Activated T-cell treated with anti-CD3 and anti-CD28 coated beads, Interleukin-2, amount 50 U/mL, for 72 hours (primary cell): ENCODE results near the gene UGT1A6. TPM values are rescaled to one million over a fixed set of nuclear protein-coding genes. Genes with fewer than 3 reads are reported as not detected.
"Not testable (repeated sequence)": the region's sequence is repeated elsewhere in the genome, so short reads cannot be mapped to it uniquely, and the experiment has no call there.

Source experiments
- ATAC-seq, 2 donors: fragments of 150-1000 bp; cut with Tn5 transposase; replicated peaks in 1 of 2; 2 replicates each; pipeline ENCODE4 v1.10.0; 2021; ENCODE audit warnings: moderate library complexity in 2 of 2, mild to moderate bottlenecking in 1 of 2
- DNase-seq, 2 donors: peaks; one replicate each; pipeline ENCODE4 v3.0.0; 2021 to 2022; ENCODE audit warnings: mixed read lengths in 1 of 2
- H3K27ac Mint-ChIP-seq: one replicate; pipeline ENCODE4 v1.8.0; 2022; ENCODE audit warnings: mild to moderate bottlenecking, moderate library complexity, mixed read lengths
- H3K27me3 Mint-ChIP-seq: one replicate; pipeline ENCODE4 v1.8.0; 2022; ENCODE audit warnings: low read depth, mixed read lengths
- H3K36me3 Mint-ChIP-seq, 2 donors: one replicate each; pipeline ENCODE4 v1.8.0; 2022; ENCODE audit warnings: mixed read lengths in 2 of 2, mild to moderate bottlenecking in 1 of 2; ENCODE audit not compliant: insufficient read depth in 2 of 2
- H3K4me1 Mint-ChIP-seq: one replicate; pipeline ENCODE4 v1.8.0; 2022; ENCODE audit warnings: low read depth, mixed read lengths
- H3K4me3 Mint-ChIP-seq, 2 donors: one replicate each; pipeline ENCODE4 v1.8.0; 2022; ENCODE audit warnings: mild to moderate bottlenecking in 2 of 2, mixed read lengths in 2 of 2, moderate library complexity in 2 of 2
- H3K9me3 Mint-ChIP-seq, 2 donors: one replicate each; pipeline ENCODE4 v1.8.0; 2022; ENCODE audit warnings: mixed read lengths in 2 of 2
- total RNA-seq, 2 donors: library from RNA; stranded (reverse); gene quantifications; one replicate each; pipeline ENCODE4 v1.2.3, GENCODE V29; 2022

UGT1A6 gene
- total RNA-seq, result not detected

GRCh38 chr2:233692648-233693047 lies at the start of gene UGT1A6:
Gene UGT1A6 (plus strand): TSS chr2:233692890. CDS start chr2:233693005, 115 bp downstream.
- H3K27ac Mint-ChIP-seq, result no peak within 1 kb of the TSS
- H3K4me1 Mint-ChIP-seq, result no peaks in the 10 kb centered on the region
- no peaks in the 10 kb centered on the region for H3K9me3 Mint-ChIP-seq
- no peak for ATAC-seq
- peaks cover 5% of the 10 kb centered on the region for H3K27me3 Mint-ChIP-seq
- H3K36me3 Mint-ChIP-seq, result no peaks in the 10 kb centered on the region
- no peak within 1 kb of the TSS for H3K4me3 Mint-ChIP-seq
- DNase-seq, result no peak

DNA sequence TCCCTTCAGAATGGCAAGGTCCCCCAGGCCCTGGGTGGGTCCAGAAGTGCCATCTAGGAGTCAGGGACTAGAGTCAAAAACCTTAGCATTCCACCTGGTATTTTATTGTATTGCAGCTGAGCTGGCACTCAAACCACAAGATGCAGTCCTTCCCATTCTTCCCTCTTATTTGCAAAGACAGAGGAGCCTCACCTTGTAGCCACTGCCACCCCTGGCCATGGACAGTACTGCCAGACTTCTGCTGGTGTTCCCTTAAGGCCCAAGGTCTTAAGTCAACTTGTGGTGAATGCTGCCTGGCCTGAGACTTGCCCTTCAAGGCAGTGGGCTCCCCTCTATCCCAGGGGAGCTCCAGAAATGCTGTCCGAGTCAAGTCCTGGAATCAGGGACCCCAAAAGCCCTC lies 49.6 kb upstream of the UGT1A6 start:
- Mint-ChIP-seq H3K9me3 (peaks cover 6 to 12% of the 10 kb centered on the region in 2 donors), H3K27ac (no peak overlapping the region), H3K4me1 (peaks cover 8% of the 10 kb centered on the region), H3K36me3 (peaks cover 7 to 8% of the 10 kb centered on the region in 2 donors), H3K4me3 (no peak overlapping the region), H3K27me3 (no peaks in the 10 kb centered on the region)
- DNase-seq (no peak), ATAC-seq (no peak)

- not testable (repeated sequence) for H3K27me3 Mint-ChIP-seq, H3K4me3 Mint-ChIP-seq, ATAC-seq, H3K27ac Mint-ChIP-seq, DNase-seq, H3K4me1 Mint-ChIP-seq, H3K36me3 Mint-ChIP-seq
- H3K9me3 Mint-ChIP-seq, result peaks cover 6 to 12% of the 10 kb centered on the region in 2 donors
These were observed 46.7 kb upstream of the UGT1A6 start for GRCh38 chr2:233646033-233646432.

- H3K4me3 Mint-ChIP-seq, result no peak overlapping the region
- peaks cover 7 to 8% of the 10 kb centered on the region in 2 donors for H3K36me3 Mint-ChIP-seq
- H3K9me3 Mint-ChIP-seq, result peaks cover 6 to 12% of the 10 kb centered on the region in 2 donors
- peaks cover 25% of the 10 kb centered on the region for H3K27me3 Mint-ChIP-seq
- H3K4me1 Mint-ChIP-seq, result no peaks in the 10 kb centered on the region
- DNase-seq (no peak), ATAC-seq (no peak)
- no peak overlapping the region for H3K27ac Mint-ChIP-seq
These were observed 41.7 kb upstream of the UGT1A6 start for GRCh38 chr2:233650981-233651380.

DNA sequence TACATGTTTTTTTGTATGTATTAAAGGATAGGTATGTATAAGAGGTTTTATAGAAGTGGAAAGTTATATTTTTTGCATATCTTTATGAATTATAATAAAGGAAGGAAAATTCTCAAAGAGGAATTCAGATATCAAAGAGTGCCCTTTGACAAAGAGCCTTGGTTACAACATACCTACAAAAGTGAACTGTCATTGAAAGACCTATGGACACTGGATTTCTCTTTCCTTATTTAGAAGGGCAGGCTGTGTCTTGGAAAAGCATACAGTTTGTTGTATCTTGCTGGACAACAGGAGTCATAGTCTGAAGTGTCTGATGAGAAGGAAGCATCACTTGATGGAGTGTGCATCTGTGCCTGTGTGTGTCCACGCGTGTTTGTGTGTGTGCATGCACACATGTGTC lies 41.3 kb upstream of the UGT1A6 start:
- Mint-ChIP-seq H3K27me3 (peaks cover 25% of the 10 kb centered on the region), H3K36me3 (peaks cover 5% of the 10 kb centered on the region in 2 donors), H3K4me3 (no peak overlapping the region), H3K27ac (no peak overlapping the region), H3K4me1 (peaks cover 4% of the 10 kb centered on the region), H3K9me3 (peaks cover 4 to 10% of the 10 kb centered on the region in 2 donors)
- ATAC-seq (no peak), DNase-seq (no peak)

DNA sequence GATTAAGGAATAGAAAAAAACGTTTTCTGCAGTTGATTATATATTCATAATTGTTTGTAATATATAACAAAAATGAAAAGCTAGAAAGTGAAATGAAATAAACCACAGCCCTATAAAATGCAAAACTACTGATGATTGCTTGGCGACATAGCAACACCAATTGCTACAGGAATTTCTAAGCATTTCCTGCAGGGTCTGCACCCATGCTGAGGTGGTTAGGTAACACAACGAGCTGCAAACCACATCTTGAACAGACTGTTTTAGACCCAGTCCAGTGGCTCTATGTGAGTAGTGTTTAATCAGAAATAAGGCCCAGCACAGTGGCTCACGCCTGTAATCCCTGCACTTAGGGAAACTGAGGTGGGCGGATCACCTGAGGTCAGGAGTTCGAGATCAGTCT lies 38.2 kb upstream of the UGT1A6 start:
- Mint-ChIP-seq H3K4me3 (no peak overlapping the region), H3K9me3 (no peaks in the 10 kb centered on the region), H3K27ac (no peak overlapping the region), H3K36me3 (no peaks in the 10 kb centered on the region), H3K4me1 (peaks cover 8% of the 10 kb centered on the region), H3K27me3 (peaks cover 31% of the 10 kb centered on the region)
- ATAC-seq (no peak), DNase-seq (no peak)

DNA sequence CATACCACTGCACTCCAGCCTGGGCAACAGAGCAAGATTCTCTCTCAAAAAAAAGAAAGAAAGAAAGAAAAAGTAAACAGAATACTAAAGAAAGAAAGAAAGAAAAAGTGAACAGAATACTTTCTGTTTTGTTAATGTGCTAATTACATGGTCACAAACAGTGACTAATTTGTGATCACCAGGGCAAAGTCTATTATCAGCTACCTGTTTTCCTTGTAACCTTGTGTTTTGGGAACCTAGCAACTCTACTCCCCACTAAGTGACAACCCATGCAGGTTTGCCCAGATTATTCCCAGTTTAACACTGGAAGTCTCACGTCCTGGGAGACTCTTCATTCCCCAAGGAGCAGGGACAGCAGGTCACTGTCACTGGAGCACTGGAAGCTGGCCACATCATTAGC lies 37.6 kb upstream of the UGT1A6 start:
- ATAC-seq (no peak), DNase-seq (no peak)
- H3K4me1 Mint-ChIP-seq, result peaks cover 8% of the 10 kb centered on the region
- no peak overlapping the region for H3K4me3 Mint-ChIP-seq
- no peak overlapping the region for H3K27ac Mint-ChIP-seq
- no peaks in the 10 kb centered on the region for H3K9me3 Mint-ChIP-seq
- no peaks in the 10 kb centered on the region for H3K36me3 Mint-ChIP-seq
- H3K27me3 Mint-ChIP-seq, result peaks cover 36% of the 10 kb centered on the region

GRCh38 chr2:233655943-233656342 lies 36.7 kb upstream of the UGT1A6 start:
- ATAC-seq, H3K36me3 Mint-ChIP-seq, H3K9me3 Mint-ChIP-seq, H3K4me1 Mint-ChIP-seq, H3K4me3 Mint-ChIP-seq, DNase-seq, H3K27ac Mint-ChIP-seq: not testable (repeated sequence)
- H3K27me3 Mint-ChIP-seq, result peaks cover 36% of the 10 kb centered on the region

- Mint-ChIP-seq H3K36me3 (no peaks in the 10 kb centered on the region), H3K9me3 (no peaks in the 10 kb centered on the region), H3K27me3 (peaks cover 36% of the 10 kb centered on the region), H3K27ac (no peak overlapping the region), H3K4me1 (peaks cover 8% of the 10 kb centered on the region), H3K4me3 (no peak overlapping the region)
- ATAC-seq (peak in 1 of 2 donors; percentile 19), DNase-seq (peak in 1 of 2 donors; percentile 12)
These were observed 36.2 kb upstream of the UGT1A6 start for GRCh38 chr2:233656443-233656842.

GRCh38 chr2:233658610-233659009 lies 34.1 kb upstream of the UGT1A6 start:
- H3K27me3 Mint-ChIP-seq, result peaks cover 23% of the 10 kb centered on the region
- ATAC-seq, result no peak
- H3K4me3 Mint-ChIP-seq, result no peak overlapping the region
- no peaks in the 10 kb centered on the region for H3K36me3 Mint-ChIP-seq
- H3K4me1 Mint-ChIP-seq, result peaks cover 8% of the 10 kb centered on the region
- no peak for DNase-seq
- H3K9me3 Mint-ChIP-seq, result no peaks in the 10 kb centered on the region
- no peak overlapping the region for H3K27ac Mint-ChIP-seq

GRCh38 chr2:233663911-233664310 lies 28.8 kb upstream of the UGT1A6 start:
- Mint-ChIP-seq H3K27me3 (peaks cover 16% of the 10 kb centered on the region), H3K9me3 (peaks cover 2 to 6% of the 10 kb centered on the region in 2 donors)

DNA sequence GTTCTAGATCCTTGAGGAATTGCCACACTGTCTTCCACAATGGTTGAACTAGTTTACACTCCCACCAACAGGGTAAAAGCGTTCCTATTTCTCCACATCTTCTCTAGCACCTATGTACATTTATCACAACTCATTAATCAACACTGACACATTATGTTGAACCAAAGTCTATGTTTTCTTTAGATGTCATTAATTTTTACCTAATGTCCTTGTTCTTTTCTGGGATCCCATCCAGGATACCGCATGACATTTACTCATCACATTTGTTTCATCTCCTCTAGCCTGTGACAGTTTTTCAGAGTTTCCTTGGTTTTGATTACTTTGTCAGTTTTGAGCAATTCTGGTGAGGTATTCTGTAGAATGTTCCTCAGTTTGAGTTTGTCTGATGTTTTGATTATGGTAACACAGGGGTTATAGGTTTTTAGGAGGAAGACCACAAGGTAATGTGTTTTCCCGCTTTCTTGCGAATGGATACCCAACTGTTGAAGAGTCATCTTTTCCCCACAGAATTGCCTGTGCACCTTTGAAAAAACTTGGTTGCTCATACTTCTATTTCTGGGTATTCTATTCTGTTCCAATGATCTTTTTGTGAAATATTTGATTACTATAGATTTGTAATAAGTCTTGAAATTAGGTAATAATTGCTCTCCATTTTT lies 24.0 kb upstream of the UGT1A6 start:
- Mint-ChIP-seq H3K4me1 (no peaks in the 10 kb centered on the region), H3K36me3 (no peaks in the 10 kb centered on the region), H3K27ac (no peak overlapping the region), H3K4me3 (no peak overlapping the region), H3K9me3 (peaks cover 2 to 6% of the 10 kb centered on the region in 2 donors), H3K27me3 (no peaks in the 10 kb centered on the region)
- ATAC-seq, result no peak
- DNase-seq, result no peak

More at GRCh38 chr2:233663911-233664310, 28.8 kb upstream of the UGT1A6 start:
- no peak for ATAC-seq
- DNase-seq, result no peak
- H3K4me3 Mint-ChIP-seq, result no peak overlapping the region
- H3K4me1 Mint-ChIP-seq, result no peaks in the 10 kb centered on the region
- H3K27ac Mint-ChIP-seq, result no peak overlapping the region
- no peaks in the 10 kb centered on the region for H3K36me3 Mint-ChIP-seq

DNA sequence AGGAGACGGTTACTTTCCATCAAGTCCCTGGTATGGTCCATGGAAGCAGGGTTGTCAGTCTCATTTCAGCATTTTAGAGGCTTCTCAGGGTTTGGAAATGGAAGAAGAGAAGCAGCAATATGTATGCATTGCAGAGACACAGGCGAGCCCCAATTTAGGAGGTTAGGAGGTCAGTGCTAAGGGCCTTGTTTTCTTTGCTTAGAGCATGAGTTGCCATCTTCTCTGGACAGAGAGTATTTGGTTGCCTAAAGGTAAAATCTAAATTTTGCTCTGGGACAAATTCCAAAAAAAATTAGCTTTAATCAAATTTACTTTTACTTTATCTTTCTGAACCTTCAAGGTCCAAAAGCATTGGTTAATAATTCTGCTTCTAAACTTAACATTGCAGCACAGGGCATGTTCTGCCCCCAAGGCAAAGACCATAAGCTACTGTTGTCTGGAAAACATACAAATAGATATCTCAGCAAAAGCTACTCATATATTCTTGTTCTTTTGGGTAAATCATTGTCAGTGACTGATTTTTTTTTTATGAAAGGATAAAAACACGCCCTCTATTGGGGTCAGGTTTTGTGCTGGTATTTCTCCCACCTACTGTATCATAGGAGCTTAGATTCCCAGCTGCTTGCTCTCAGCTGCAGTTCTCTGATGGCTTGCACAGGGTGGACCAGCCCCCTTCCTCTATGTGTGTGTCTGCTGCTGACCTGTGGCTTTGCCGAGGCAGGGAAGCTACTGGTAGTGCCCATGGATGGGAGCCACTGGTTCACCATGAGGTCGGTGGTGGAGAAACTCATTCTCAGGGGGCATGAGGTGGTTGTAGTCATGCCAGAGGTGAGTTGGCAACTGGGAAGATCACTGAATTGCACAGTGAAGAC lies 21.2 kb upstream of the UGT1A6 start, which contains the start of gene UGT1A9:
Gene UGT1A9 (plus strand): TSS at position 609 of the 872 bp plus-strand sequence. CDS start 37 bp downstream, at position 646.
- Mint-ChIP-seq H3K9me3 (peaks cover 0 to 6% of the 10 kb centered on the region in 2 donors), H3K4me3 (no peak within 1 kb of the TSS), H3K4me1 (no peaks in the 10 kb centered on the region), H3K27me3 (peaks cover 8% of the 10 kb centered on the region), H3K27ac (no peak within 1 kb of the TSS), H3K36me3 (no peaks in the 10 kb centered on the region)
- no peak for DNase-seq
- no peak for ATAC-seq
